ENCODE data around the gene MYOF.

DNA sequence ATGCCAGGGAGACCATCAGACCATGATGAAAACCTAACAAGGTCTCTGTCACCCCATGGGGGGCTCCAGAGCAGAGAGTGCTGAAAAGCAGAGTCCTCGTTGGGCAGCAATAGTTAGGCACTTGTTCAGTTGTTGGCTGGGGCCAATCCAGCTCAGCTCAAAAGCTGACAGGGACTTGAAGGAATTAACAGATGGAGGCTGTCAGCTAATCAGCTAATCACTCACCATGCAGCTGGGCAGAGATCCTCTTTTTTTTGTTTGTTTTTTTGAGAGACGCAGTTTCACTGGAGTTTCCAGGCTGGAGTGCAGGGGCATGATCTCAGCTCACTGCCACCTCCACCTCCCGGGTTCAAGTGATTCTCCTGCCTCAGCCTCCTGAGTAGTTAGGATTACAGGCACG, 32.4 kb upstream of the MYOF start:
- TF ChIP-seq POLR2AphosphoS5 (IDR thresholded peaks at IDR 0.05; ENCODE audit: low read depth, low read length) (no peak), POLR2A (IDR thresholded peaks at IDR 0.05; ENCODE audit: low read depth, low read length) (no peak), TAF1 (IDR thresholded peaks at IDR 0.05; ENCODE audit: low read depth, low read length) (no peak)
